Activated gamma-delta T cell (primary cell): ENCODE measurements around the gene CYTIP.
"Not testable (repeated sequence)": the region's sequence is repeated elsewhere in the genome, so short reads cannot be mapped to it uniquely, and the experiment has no call there.

ENCODE experiments used
- DNase-seq: peaks from one replicate; lab custom pipeline; 2025; lab: John Stamatoyannopoulos, UW

Gene CYTIP

DNA sequence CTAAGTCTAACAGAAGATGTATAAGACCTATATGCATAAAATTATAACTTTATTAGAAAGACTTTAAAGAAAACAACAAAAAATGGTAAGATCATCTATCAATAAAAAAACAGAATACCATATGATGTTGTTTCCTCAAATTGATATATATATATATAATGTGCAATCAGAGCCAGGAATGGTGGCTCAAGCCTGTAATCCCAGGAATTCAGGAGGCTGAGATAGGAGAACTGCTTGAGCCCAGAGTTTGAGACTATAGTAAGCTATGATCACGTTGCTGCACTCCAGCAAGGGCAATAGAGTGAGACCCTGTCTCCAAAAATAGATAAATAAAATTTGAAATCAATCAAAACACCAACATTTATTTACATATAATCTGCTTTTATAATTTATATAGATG, 19.5 kb downstream of the CYTIP start:
- DNase-seq = no peak

DNA sequence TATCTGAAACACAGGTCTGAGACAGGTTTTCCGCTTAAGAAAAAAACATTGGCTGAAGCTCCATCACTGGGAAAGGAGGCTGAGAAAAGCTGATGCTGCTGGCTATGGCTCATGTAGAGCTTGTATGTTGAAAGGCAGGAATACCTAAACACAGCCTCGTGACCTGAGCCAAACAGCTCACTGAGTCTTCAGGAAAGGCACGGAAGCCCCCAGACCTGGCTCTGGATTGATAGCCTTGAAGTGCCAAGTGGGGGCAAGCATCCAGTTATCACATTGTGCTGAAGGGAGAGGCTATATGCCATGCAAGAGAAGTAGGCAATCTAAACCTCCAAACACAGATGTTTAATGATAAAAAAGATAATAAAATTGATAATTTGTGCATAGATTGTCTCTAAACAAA, 21.9 kb downstream of the CYTIP start:
- DNase-seq = no peak

DNA sequence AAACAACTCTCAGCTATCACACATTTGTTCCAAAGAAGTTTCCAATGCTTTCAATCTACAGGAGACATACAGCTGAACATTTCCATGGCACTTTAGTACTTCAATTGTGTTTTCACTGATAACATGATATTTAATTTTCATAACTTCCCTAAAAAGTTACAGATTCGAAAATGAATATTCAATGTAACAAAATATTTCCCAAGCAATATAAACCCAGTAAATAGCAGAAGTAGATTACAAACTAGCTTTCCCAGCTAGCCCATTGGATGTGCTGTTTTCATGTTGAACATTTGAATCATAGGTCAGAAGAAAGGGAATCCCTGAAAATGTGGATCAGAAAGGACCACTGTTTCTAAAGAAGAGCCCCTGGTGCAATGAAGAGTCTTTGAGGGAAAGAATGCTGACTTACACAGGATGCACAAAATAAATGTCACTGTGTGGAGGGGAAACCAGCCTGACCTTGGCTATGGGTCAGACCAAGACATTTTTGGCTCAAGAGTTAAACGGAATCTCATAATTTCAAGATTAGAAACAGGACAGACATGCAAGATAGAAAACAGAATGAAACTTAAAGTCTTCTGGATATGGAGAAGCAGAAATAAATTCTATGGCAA, 22.5 kb downstream of the CYTIP start:
- no peak for DNase-seq

DNA sequence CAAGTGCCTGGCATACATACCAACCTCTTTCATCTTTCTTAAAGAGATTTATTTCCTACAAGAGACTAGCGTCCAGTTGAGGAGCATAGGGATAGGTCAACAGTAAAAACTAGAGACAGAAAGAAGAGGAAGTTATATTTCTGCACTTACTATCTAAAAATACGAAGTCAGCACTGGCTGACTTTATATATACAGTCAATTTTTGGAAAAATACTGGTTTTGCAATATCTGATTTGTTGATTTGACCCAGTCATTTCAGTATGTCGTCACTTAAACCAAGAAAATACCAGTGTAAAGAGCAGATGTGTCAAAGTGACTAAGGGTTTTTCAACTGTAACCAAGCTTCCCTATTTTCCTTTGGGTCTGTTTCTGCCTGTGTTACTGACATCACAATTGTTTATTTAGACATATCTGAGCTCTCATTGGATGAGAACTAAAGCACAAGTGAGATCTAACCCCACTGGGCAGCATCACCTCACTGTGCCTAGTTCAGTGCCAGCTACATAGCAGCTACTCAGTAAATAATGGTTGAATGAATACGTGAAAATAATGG, 23.0 kb downstream of the CYTIP start:
- no peak for DNase-seq

DNA sequence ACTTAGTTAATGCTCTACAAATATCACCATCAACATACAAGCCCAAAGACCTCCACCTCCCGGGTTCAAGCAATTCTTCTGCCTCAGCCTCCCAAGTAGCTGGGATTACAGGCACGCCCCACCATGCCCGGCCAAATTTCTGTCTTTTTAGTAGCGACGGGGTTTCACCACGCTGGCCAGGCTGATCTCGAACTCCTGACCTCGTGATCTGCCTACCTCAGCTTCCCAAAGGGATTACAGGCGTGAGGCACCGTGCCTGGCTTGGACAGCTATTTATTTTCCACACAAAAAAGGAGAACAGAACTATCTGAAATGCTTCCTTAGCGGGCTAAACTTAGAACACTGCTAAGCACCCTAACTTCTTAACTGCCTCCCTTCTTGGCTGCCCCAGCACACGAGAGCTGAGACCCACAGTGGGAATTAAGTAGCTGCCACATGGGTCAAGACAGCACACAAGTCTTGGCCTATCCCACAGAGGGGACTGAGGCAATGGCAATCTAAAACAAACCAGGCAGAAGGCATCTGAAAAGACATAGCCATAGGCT, 24.8 kb downstream of the CYTIP start:
- no peak for DNase-seq

DNA sequence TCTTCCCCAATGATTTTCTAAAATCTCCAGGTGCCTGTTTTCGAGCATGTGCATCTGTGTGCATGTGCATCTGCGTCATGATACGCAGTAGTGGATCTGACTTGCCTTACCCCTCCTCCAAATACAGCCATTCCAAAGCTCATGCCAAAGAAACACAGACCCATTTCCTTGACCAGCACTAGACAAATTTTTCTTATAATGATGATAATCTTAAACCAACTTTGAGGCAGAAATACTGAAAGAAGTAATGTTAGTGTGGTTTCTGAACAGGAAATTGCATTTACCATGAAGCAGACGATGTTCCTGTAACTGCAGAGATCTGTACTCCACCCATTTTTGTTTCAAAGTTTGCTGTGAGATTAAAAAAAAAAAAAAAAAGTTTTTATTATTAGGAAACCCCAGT, 25.6 kb downstream of the CYTIP start:
- no peak for DNase-seq

DNA sequence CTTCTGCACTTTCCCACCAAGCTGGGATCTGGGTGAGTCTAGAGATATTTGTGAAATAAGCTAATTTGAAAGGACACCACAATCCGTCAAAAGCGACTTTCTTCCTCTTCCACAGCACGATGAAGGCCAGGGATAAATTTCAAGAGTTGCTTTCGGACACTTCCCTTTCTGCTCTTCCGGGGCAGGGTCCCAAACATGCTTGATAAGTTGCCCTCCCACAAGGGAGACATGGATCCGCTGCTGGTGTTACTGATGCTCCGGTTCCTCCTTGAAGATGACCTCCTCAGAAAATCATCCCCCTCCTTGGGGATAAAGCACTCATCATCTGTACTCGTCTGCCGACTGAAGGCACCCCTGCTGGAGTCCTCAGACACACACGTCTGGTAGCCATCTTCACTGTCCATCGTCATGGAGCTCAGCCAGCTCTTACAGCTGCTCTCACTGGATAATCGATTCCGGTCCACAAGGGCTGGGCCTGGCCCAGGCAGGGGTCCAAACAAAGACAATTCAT, 28.2 kb downstream of the CYTIP start:
- no peak for DNase-seq

DNA sequence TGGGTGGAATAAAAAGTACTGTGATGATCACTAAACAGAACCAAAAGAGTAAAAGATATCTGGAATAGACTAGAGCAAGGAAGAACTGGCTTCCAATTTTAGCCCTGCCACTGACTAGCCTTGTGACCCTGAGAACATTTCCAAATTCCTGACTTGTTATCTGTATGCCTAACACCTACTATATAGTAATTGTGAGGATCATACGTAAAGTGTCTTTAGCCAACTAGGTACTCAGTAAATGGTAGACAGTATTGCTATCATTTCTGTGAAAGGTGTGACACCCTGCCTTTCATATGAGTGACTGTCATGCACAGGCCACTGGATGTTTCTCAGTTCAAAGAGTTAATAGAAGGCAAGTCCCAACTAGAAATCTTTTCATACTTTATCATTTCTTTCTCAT, 29.8 kb downstream of the CYTIP start:
- DNase-seq = no peak

DNA sequence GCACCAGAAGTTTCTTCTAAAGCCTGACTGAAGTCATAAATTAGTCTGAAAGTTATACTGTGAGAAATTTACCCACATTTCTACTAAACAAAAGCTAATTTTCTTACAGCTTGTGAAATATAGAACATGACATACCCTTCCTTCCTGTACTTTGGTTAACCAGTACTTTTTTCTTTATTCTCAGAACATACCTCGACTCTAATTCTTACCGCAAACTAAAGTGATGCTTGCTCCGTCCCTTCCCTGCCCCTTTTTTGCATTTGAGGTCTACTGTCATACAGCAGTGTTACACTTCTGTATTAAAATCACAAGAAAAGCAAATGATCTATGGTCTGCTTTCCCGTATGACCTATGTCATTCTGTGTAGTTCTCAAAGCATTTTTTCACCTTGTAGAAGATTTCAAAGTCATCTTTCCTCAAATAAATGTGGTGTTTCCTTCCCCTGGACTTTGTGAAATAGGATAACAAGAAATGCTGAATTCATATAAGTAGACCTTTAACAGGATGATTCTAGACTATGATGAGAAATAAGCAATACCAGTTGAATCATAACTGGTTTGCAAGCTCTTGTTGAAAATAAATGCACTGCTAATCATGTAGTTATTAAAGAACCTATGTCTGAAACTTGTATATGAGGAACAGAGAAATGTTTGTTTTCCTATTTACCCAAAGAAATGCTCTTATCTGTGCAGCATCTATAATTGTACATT, 30.4 kb downstream of the CYTIP start:
- no peak for DNase-seq

DNA sequence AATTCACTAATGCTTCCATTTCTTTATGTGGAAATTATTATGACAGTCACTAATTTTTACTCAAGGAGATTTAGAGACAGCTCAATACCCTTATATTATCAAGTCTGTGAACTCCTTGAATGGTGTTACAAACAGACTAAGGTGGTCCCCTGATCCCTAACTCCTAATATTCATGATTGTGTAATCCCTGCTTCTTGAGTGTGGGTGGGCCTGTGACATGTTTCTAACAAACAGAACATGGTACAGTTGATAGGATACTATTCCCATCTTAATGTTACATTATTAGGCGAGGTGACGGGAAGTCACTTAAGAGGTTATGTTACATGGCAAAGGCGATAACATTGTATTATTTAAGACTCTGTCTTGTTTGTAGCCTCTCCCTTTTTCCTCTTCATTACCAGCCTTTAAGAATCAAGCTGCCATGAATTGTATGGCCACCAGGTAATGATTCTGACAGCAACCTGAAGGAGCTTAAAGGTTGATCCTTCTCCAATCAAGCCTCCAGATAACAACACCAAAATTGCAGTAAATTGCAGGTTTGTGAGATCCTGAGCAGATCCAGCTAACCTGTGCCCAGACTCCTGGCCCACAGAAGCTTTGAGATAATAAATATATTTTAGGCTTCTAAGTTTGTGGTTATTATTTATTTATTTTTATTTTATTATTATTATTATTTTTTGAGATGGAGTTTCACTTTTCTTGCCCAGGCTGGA, 32.1 kb downstream of the CYTIP start:
- no peak for DNase-seq

DNA sequence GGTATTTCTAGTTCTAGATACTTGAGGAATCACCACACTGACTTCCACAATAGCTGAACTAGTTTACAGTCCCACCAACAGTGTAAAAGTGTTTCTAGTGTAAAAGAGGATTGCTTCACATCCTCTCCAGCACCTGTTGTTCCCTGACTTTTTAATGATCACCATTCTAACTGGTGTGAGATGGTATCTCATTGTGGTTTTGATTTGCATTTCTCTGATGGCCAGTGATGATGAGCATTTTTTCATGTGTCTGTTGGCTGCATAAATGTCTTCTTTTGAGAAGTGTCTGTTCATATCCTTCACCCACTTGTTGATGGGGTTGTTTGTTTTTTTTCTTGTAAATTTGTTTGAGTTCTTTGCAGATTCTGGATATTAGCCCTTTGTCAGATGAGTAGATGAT, 38.5 kb downstream of the CYTIP start:
- DNase-seq = not testable (repeated sequence)

DNA sequence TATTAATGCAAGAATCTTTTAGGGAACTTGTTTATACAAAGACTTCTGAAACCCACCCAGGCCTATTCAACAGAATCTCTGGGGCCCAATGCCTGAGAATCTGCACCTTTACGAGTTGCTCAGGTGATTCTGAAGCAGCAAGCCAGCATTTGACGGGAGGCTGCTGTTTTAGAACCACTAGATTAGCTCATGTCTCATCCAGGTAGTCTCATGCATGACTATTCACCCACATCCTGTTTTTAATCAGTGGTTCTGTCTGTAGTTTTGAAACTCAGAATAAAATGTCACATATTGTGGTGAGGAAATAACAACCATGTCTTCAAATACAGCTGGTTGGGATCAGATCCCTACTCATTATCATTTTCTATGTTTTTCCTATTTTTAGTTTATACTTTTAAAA, 39.5 kb downstream of the CYTIP start:
- DNase-seq = no peak

DNA sequence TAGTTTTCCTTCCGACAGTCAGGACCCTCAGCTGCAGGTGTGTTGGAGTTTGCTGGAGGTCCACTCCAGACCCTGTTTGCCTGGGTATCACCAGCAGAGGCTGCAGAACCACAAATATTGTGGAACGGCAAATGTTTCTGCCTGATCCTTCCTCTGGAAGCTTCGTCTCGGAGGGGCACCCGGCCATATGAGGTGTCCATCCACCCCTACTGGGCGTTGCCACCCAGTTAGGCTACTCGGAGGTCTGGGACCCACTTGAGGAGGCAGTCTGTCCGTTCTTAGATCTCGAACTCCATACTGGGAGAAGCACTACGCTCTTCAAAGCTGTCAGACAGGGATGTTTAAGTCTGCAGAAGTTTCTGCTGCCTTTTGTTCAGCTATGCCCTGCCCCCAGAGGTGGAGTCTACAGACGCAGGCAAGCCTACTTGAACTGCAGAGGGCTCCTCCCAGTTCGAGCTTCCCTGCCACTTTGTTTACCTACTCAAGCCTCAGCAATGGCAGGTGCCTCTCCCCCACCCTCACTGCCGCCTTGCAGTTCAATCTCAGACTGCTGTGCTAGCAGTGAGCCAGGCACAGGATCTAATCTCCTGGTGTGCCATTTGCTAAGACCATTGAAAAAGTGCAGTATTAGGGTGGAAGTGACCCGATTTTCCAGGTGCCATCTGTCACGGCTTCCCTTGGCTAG, 40.9 kb downstream of the CYTIP start:
- DNase-seq = not testable (repeated sequence)

DNA sequence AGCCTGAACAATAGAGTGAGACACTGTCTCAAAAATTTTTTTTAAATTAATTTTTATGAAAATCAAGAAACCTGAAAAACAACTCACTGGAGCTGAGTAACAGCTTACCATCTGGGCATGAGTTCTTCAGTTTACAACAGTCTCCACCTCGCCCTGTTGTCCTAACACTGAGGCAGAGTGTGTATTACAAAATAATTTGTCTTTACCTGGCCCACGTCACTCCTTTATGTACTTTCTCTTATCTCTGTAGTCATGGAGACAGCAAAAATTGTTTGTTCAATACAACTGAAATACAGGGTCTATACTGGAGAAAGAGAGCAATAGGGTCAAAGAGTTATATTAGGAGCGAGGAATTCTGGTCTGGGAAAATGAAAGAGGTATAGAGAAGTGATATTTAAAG, 48.1 kb downstream of the CYTIP start:
- DNase-seq = no peak

DNA sequence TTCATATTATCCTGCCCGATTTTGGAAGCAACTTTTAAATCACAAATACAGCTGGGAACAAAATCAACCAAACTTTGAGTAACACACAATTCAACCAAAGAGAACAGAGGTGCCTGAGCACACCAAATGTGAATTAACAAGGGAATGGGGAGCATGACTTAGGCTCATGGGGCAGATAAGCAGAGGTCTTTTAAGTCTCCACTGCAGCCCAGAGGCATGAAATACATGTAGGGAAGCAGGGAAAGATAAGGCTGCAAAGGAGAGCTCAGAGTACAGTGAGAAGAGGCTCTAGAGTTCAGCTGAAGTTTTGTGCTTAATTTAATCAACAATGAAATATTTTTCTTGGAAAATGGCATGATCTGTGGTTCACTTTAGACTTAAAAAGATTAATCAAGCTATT, 49.0 kb downstream of the CYTIP start:
- DNase-seq = no peak

DNA sequence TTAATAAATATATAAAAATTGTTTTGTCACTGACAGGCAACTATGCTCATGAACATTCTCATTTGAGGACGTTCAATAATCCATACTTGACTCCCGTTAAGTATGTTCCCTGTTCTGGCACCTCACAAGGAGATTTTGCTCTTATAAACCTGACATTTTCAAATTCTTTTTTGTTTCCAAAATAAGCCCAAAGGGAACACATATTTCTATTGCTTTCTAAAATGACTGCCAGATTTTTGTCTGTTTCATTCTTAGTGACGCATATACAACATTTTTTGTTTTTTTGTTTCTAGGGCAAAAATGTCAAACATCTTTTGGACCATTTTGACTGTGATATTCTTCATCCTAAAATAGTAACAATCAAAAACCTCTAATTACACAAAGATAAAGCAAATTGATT, 50.5 kb downstream of the CYTIP start:
- no peak for DNase-seq

DNA sequence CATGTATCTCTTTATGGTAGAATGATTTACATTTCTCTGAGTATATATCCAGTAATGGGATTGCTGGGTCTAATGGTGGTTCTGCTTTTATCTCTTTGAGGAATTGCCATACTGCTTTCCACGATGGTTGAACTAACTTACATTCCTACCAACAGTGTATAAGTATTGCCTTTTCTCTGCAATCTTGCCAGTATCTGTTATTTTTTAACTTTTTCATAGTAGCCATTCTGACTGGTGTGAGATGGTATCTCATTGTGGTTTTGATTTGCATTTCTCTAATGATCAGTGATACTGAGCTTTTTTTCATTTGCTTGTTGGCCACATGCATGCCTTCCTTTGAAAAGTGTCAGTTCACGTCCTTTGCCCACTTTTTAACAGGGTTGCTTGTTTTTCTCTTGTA, 55.1 kb downstream of the CYTIP start:
- no peak for DNase-seq

DNA sequence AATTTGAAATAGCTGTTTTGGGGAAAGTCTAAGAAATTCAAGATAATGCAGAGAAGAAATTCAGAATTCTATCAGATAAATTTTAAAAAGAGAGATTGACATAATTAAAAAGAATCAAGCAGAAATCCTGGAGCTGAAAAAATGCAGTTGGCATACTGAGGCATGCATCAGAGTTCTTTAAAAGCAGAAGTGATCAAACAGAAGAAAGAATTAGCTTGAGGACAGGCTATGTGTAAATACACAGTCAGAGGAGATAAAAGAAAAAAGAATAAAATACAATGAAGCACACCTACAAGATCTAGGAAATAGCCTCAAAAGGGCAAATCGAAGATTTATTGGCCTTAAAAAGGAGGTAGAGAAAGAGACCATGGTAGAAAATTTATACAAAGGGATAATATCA, 57.1 kb downstream of the CYTIP start:
- DNase-seq = no peak

DNA sequence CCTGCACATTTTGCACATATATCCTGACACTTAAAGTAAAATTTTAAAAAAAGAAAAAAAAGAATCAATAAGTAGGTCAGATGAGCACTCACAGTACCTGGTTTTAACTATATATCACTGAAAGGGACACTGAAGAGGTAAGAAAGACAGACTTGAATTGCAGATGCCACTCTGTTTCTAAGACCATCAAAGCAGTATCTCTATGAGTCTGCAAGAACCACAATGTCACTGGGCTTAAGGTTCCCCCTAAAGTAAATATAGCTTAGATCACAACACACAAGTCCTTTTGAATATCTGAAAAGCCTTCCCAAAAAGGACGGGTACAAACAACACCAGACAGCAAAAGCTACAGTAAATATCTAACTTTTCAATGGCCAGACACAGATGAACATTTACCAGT, 57.6 kb downstream of the CYTIP start:
- DNase-seq = no peak

DNA sequence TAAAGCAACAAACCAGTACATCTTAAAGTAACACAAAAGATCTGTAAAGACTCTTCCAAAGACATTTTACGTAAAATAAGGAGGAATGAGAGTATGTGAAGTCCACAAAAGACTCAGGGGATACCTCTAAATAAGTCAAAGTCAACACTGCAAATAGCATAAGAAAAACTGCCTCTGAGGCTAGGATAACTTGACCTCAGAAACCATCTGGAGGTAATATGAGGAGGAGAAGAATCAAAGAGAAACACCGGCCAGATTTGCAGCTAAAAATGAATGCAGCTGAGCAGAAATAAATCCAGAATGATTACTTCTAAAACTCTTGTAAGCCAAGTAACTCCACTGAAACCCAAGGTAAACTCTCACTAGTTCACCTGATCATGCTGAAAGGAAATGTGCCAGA, 66.0 kb downstream of the CYTIP start:
- DNase-seq = no peak

DNA sequence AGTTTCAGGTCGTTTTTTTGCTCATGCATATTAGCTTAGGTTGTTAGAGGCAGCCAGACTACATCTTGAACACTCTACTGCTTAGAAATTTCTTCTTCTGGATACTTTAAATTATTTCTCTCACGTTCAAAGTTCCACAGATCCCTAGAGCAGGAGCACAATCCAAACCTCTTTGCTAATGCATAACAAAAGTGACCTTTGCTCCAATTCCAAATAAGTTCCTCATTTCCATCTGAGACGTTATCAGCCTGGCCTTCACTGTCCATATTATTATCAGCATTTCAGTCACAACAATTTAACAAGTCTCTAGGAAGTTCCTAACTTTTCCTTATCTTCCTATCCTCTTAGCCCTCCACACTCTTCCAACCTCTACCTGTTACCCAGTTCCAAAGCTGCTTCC, 67.8 kb downstream of the CYTIP start:
- DNase-seq = no peak

DNA sequence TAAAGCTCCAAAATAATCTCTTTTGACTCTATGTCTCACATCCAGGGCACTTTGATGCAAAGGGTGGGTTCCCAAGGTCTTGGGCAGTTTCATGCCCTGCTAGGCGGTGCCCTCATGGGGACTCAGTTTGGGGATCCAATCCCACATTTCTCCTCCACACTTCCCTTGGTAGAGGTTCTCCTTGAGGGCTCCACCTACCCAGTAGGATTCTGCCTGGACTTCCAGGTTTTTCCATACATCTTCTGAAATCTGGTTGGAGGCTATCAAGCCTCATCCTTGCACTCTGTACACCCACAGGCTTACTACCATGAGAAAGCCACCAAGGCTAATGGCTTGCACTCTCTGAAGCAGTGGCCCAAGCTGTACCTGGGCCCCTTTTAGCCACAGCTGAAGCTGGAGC, 68.5 kb downstream of the CYTIP start:
- DNase-seq = no peak
